Measurements from ENCODE around the gene ADIPOR1.
A peak's percentile ranks its signal among the peaks of the same experiment; 100 is the strongest.
"Not testable (repeated sequence)": the region's sequence is repeated elsewhere in the genome, so short reads cannot be mapped to it uniquely, and the experiment has no call there.

The ADIPOR1 gene

DNA sequence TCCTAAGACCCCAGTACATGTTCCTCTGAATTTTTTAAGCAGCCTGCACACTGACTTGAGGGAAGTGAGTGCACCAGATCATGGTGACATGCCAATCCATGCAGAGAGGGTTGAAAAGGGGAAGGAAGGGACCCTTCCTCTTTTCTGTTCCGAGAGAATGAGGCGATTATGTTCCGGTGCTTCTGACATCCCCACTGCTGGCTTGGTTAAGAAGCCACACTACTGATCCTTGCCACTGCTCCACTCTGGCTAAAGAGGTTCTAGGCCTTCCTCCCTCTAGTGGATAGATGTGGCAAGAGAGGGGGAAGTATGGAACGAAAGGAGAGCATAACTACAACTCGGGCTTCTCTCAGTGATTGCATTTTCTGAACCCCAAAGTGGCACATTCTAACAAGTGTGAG, 10.8 kb upstream of the ADIPOR1 start:
- peak; percentile 51 for DNase-seq

GRCh38 chr1:202968351-202968750, 10.2 kb upstream of the ADIPOR1 start:
- DNase-seq, result no peak

- DNase-seq, result no peak
Measured at GRCh38 chr1:202967684-202968281, 9.7 kb upstream of the ADIPOR1 start.

DNA sequence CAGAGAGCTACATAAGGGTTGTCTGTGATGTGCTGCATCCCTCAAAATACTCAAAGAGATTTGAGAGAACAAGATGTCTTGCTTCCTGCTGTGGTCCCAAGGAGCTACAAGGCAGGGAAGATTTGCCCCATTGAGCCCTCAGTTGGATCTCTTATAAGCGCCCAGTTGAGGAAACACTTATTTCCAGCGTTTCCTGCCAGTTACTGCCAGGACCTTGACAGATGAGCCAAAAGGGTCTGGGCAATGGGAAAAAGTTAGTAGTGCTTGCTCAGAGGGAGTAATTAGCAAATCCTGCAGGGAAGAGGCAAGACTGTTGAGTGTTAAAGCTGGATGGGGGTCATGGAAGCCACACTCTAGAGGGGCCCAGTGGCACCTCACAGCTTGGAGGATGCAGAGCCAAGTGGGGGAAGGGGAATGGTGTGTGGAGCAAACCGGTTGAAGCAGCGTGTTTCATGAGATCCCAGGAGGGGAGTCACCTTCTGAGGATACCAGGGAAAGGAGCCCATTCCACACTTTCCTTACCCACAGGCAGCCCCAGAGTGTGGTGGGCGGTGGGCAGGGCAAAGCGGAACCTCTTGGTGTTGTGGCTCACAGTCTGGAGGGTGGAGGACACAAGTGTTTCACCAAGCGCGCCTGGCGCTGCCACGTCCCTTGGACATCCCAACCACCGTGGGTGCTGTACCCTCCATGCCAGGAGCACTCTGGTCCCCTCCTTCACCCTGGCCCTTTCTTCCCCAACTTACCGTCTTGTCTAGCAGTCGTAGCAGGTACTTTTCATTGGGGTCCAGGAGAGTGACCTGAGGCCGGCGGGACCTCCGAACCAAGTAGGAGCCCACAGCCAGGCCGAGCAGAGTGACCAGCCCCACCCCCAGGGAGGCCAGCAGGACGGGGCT, 8.1 kb upstream of the ADIPOR1 start:
- no peak for DNase-seq

DNA sequence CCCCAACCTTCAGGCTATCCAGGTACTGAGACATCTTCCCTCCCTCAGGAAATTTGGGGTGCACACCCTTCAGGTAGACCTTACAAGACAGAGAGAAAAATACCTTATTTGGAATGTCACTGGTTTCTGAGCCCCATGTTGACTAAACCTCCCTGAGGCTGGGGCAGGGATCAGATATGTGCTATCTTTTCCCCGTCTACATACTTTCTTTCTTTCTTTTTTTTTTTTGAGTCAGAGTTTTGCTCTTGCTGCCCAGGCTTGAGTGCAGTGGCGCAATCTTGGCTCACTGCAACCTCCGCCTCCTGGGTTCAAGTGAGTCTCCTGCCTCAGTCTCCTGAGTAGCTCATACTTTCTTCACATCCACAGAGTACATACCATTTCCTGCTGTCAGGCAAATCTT, 7.3 kb upstream of the ADIPOR1 start:
- no peak for DNase-seq

GRCh38 chr1:202964791-202965410, 6.8 kb upstream of the ADIPOR1 start:
- DNase-seq, result no peak

GRCh38 chr1:202961220-202961880, 3.2 kb upstream of the ADIPOR1 start:
- no peak for DNase-seq

GRCh38 chr1:202959276-202959620, 1.1 kb upstream of the ADIPOR1 start:
- DNase-seq, result no peak

DNA sequence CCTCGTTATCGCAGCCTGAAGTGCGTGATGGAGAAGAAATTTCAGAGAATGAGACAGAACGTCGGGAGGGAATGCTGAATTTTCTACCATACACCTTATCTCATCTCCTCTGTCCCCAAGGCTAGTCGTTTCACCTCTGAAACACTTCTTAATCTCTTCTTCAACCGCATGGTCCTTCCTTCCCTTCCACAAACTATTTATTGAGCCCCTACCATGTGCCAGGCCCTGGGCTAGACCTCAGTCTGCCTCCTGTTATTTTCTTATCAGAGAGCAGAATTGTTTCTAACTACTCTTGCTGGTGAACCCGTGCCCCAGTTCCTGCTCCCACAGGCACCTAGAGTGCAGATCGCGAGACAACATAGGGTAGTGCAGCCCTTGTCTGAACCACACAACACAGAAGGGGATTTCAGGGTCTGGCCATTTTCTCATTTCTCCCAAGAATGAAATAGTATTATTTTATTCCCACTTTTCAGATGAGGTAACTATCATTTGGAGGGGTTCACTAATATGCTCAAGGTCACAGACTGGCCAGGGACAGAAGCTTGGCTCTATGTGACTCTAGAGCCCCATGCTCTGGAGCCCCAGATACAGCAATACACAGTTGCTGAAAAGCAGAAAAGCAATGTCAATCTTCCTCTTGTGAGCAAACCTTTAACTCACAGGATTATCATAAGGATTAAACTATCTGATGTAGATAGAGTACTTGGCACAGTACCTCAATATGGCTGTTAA, 598 bp upstream of the ADIPOR1 start:
- DNase-seq, result peak; percentile 8

GRCh38 chr1:202956969-202957368, 1.1 kb downstream of the ADIPOR1 start:
- no peak for DNase-seq

- no peak for DNase-seq
Measured at GRCh38 chr1:202954057-202954745, 3.9 kb downstream of the ADIPOR1 start.

DNA sequence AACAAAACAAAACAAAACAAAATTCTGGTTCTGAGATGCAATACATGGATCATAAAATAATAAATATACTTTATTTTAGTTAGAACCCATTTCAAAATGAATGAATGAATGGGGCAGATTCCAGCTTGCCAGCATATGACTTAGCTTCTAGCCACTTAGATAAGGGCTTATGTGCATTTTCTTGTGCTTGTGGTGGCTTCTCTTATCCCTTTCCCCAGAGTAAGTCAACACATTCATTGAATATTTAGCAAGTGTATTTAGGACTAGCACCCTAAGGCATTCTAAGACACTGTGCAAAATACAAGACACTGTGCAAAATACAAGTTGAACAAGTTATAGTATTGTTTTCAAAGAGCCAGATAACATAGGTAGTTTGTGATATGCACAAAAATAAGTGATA, 4.7 kb downstream of the ADIPOR1 start:
- DNase-seq, result no peak

GRCh38 chr1:202952818-202953217, 5.3 kb downstream of the ADIPOR1 start:
- no peak for DNase-seq

GRCh38 chr1:202952099-202952498, 6.0 kb downstream of the ADIPOR1 start:
- DNase-seq, result no peak

DNA sequence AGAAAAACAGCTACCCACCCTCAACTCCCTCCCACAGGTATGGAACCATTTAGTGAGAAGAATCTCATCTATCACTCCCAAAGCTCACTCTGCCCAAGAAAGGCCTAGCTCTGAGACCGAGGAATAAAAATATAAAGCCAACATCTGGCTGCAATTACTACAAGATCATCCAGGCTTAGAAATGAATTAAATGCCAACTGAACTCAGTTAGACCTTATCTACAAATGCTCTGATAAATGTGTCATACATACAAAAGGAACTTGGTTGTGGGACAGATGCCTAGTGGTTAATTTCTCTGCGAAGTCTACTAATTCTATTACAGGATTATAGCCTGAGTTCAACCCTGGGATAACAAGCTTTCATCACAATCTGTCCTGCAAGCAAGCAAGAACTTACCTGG, 6.7 kb downstream of the ADIPOR1 start:
- DNase-seq, result no peak

DNA sequence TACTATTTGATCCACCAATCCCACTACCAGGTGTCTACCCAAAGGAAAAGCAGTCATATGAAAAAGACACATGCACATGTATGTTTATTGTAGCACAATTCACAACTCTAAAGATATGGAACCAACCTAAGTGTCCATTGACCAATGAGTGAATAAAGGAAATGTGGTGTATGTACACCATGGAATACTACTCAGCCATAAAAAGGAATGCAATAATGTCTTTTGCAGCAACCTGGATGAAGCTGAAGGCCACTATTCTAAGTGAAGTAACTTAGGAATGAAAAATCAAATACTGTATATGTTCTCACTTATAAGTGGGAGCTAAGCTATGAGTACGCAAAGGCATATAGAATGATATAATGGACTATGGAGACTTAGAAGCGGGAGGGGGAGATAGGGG, 12.6 kb downstream of the ADIPOR1 start:
- DNase-seq, result no peak

DNA sequence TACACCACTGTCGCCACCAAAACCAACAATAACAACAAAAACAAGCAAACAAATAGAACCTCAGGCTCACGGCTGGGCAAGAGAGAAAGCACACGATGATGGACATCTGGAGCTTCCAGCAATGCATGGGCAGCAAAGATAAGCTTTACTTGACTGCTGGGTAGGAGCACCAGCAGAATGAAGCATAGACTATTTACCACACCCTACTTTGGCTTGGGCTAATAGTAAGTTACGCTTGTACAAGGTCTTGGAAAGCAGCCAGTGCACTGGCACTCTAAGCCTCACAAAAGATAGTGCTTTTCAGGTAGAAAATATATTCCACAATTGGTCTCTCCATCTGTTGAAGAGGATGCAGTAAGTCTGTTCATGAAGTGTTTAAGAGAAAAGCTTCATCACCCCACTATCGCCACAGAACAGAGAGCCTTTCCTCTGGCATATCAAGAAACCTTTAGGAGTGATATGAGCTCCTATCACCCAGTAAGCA, 13.6 kb downstream of the ADIPOR1 start:
- no peak for DNase-seq

- DNase-seq, result no peak
Measured at GRCh38 chr1:202942426-202942825, 15.7 kb downstream of the ADIPOR1 start.

DNA sequence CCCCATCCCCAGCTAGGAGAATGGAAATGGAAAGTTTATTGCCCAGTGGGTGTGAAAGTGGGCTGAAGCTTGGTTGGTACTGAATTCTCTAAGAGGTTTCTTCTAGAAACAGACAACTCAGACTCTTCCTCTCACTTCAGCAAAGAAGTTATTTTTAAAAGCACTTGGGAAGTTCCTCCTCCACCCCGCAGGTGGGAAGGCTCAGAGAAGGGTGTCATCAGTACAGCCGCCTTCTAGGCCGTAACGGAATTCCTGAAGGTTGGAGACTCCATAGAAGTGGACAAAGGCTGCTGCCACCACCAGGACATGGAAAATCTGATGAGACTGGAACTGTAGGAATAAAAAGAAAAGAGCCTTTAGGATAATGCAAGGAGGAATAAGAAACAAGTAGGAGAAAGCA, 16.7 kb downstream of the ADIPOR1 start:
- DNase-seq, result no peak

- no peak for DNase-seq
Measured at GRCh38 chr1:202940561-202940960, 17.6 kb downstream of the ADIPOR1 start.

GRCh38 chr1:202938287-202938925, 19.7 kb downstream of the ADIPOR1 start:
- no peak for DNase-seq

GRCh38 chr1:202936409-202936808, 21.7 kb downstream of the ADIPOR1 start:
- not testable (repeated sequence) for DNase-seq
